Measurements from ENCODE around the gene ANKRD34A.

DNA sequence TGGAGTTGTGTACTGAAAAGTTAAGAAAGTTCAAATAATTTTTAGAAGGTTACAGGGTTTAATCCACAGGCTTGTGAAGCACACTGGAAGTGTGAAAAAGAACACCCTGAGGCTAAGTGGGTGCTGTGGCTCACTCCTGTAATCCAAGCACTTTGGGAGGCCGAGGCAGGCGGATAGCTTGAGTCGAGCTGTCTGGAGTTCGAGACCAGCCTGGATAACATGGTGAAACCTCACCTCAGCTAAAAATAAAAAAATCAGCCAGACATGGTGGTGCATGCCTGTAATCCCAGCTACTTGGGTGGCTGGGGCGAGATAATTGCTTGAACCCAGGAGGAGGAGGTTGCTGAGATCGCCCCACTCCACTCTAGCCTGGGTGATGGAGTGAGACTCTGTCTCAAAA, 22.2 kb upstream of the ANKRD34A start:
- no peak for TF ChIP-seq EZH2phosphoT487 (IDR thresholded peaks at IDR 0.05; ENCODE audit: low read depth, severe bottlenecking, unreplicated experiment)
- TF ChIP-seq, protein P1, sequence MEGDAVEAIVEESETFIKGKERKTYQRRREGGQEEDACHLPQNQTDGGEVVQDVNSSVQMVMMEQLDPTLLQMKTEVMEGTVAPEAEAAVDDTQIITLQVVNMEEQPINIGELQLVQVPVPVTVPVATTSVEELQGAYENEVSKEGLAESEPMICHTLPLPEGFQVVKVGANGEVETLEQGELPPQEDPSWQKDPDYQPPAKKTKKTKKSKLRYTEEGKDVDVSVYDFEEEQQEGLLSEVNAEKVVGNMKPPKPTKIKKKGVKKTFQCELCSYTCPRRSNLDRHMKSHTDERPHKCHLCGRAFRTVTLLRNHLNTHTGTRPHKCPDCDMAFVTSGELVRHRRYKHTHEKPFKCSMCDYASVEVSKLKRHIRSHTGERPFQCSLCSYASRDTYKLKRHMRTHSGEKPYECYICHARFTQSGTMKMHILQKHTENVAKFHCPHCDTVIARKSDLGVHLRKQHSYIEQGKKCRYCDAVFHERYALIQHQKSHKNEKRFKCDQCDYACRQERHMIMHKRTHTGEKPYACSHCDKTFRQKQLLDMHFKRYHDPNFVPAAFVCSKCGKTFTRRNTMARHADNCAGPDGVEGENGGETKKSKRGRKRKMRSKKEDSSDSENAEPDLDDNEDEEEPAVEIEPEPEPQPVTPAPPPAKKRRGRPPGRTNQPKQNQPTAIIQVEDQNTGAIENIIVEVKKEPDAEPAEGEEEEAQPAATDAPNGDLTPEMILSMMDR (IDR thresholded peaks at IDR 0.05; ENCODE audit: poor library complexity) = no peak
